HG03196 (cell line): ENCODE measurements around the gene KRT6C.

Source experiments
- ATAC-seq: cut with Tn5 transposase; IDR thresholded peaks from one replicate; pipeline ENCODE4 v1.9.1; 2021; ENCODE audit not compliant: unreplicated experiment

The KRT6C gene

DNA sequence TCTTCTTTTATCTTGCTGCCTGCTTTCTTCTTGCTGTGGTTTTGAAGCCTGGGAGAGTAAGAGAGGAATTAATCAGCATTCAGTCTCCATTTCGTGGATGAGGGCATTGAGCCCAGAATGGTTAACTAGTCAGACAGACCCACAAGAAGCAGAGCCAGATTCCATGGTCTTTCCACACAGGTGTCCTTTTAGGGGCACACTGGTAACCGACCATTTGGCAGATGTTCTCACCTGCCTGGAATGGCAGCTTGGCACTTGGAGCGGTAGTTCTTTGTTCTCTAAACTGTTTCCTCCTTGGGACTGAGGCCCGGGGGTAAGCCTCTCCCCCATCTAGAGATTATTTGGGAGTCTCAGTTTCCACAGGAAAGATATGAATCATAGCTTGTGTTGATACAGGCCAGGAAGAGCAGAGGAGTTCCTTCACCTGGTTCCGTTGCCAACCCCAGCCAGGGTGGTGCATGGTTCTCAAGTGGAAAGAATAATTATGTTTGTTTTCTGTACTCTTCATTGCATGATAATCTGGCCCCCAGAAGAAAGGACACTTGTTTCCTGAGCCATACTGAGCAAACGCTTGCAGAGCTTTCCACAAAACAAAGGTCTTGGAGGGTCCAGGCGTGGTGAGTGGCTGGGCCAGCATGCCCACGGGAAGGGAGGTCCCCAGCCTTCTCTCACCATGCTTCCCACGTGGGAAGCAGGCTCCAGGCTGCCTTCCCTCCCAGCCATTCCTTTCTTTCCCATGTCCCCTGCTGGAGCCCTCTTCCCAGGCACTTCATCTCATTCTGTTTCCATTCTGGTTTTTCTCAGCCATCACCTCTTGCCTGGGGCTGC, 37.4 kb downstream of the KRT6C start:
- no peak for ATAC-seq

DNA sequence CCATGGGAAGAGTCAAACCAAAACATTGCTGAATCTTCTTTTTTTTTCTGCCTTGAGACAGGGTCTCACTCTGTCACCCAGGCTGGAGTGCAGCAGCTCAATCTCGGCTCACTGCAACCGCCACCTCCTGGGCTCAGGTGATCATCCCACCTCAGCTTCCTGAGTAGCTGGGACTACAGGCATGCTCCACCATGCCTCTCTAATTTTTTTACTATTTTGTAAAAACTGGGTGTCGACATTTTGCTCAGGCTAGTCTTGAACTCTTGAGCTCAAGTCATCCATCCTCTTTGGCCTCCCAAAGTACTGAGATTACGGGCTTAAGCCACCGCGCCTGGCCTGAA, 38.0 kb downstream of the KRT6C start:
- no peak for ATAC-seq

DNA sequence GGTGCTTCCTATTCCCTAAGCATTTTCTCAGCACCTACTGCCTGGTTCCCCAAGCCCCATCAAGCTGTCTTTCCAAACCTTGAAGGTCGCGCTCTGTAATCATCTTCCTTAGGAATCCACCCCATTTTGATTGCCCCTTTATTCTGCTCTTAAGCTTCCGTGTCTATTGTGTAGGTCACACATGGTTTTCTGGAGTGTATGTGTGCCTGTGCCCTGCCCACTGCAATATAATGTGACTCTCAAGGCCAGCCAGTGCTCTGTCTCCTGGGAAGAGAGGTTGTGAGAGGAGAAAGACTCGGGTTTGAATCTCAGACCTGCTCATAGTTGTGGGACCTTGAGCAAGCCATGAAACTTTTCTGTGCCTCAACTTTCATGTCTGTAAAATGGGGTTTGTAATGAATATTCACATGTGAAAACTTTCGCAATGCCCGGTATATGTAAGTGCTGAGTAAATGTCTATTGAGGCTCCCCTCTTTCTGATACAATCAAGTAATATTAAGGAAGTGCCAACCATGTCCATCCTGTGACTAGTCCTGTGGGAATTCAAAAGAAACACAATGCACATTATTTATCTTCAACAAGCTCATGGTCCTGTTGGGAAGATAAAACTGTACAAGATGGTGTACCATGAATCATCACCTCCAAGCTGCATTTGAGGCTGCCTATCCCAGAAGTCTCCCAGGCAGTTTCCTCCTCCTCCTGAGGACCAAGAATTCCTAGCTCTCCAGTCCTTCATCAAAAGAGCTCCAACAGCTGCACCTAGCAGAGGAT, 38.7 kb downstream of the KRT6C start:
- ATAC-seq: no peak

DNA sequence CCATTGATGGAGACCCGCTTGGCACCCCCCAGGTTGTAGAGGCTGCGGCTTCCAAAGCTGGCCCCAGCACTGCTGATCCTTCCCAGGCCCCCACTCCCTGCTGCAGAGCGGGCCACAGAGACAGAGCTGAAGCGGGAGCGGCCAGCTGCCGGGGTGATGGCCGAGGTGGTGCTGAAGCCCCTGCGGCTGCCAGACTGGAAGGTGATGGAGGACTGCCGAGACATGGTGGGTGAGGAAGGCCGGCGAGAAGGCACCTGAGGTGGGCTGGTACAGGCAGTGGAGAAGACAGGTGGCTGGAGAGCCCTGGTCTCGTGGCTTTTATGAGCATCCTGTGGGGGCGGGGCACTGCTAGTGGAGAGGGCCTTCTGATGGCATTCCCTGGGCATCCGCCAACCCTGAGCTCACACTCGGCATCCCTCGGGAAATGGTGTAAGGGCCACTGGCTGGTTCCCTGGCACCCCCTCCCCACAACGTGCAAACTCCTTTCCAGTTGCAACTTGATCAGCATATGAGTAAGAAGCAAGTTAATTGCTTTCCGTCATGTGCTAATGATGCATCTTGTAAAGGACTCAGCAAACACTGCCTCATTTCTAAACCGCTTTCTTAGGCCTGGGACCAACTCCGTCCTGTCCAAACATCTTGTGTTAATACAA, 39.4 kb downstream of the KRT6C start, which contains the start of gene KRT75:
KRT75 (minus strand) TSS at position 291 of the 653 bp plus-strand sequence; CDS start at position 224, 67 bp downstream.
- ATAC-seq: no peak

DNA sequence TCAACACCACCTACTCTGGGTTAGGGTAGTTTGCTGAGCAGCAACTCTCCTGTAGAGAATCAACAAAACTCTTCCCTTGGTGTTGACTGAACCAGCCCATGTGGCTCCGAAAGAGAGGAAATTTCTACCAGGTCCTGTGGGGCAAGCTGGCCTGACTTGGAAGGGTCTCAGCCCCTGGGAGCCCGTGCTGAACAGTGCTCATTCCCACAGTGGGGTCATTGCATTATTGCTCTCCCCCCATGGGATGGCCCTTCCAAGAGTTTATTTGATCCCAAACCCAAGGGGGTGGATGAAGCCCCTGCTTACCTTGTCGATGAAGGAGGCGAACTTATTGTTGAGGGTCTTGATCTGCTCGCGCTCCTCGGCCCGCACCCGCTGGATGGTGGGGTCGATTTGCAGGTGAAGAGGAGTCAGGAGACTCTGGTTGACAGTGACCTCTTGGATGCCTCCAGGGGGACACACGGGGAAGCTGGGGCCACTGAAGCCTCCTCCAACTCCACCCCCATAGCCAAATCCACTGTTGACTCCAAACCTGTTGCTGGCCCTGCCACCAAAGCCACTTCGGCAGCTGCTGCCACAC, 40.0 kb downstream of the KRT6C start:
- no peak for ATAC-seq

DNA sequence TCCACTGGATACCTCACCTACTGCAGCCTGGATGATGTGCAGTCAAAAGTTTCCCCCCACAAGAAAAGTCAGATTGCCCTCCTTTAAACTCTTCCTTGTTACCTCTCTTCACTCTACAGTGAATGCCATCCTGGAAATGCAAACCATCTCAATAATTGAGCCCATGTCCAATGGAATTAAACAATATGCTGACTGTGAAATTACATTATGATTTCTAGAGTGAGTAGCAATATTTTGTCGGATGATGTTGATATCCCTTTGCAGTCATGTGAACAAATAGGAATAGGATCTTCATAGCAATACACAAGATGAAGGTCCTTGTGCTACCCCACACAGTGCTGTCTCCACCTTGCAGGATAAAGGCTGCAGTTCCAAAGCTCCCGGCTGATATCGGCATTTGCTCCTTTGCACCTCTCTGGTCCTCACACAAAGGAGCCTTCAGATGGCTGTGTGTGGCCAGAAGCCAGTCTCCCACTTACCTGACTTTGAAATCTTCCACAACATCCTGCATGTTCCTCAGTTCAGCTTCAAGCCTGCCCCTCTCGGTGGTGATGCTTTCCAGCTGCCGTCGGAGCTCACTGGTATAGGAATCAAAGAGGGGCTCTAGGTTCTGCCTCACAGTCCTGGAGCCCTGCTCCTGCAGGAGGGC, 40.9 kb downstream of the KRT6C start:
- ATAC-seq: no peak

DNA sequence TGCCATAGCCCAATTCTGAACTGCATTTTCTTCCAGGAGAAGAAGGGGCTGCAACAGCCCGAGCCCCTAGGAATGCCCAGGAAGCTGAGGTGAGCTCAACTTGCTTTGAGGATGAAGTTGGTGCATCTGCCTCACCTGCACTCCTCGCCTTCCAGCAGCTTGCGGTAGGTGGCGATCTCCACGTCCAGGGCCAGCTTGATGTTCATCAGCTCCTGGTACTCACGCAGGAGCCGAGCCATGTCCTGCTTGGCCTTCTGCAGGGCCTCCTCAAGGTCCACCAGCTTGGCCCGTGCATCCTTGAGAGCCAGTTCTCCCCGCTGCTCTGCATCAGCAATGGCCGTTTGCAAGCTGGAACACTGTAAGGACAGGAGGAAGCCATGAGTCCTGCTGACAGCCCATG, 45.5 kb downstream of the KRT6C start:
- ATAC-seq: no peak

DNA sequence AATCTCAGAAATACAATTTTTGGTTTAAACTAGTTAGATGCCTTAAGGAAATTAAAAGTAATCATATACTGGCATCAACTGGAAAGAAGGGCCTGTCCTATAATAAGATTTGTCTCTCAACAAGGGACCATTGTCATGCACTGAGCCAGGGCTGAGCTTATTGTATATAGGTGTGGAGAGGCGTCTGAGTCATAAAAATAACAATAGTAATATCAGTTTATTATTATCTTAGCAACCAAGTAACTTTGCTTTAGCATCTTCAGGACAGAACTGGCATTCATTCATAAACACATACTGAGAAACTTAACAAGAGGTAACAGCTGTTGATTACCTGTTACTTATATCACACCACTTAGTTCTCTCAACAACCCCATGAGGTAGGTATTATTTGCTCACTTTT, 46.5 kb downstream of the KRT6C start:
- ATAC-seq: no peak

DNA sequence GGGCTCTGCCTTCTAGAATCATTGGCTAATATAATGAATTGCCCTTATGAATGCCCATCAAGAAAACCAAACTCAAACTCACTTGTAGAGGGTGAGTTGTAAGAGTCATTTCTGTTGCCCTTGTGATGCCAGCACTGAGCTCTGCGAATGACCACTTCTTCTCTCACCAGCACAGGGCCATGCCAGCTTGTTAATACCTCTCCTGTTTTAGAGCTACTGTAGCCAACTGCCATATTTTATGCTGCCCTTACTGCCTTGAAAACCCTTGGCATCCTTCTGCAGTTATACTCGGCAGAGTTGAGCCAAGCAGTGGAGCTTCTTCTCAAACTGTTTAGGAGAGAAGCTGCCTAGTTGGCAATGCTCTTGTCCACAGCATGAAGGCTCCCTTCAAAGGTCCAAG, 47.6 kb downstream of the KRT6C start:
- no peak for ATAC-seq

DNA sequence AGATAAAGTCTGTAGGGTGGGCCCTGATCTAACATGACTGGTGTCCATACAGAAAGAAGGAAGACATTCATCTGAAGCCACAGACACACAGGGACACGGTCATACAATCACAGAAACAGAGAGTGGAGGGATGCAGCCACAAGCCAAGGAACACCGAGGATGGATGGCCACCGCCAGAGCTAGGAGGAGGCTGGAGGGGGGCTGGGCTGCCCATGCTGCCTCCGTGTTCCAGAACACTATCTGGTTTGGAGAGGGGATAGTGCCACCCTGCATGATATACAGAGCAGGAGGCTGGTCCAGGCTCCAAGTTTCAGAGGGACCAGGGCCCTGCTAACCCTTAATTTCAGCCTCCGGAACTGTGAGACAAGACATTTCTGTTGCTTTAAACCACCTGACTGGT, 48.1 kb downstream of the KRT6C start:
- no peak for ATAC-seq

DNA sequence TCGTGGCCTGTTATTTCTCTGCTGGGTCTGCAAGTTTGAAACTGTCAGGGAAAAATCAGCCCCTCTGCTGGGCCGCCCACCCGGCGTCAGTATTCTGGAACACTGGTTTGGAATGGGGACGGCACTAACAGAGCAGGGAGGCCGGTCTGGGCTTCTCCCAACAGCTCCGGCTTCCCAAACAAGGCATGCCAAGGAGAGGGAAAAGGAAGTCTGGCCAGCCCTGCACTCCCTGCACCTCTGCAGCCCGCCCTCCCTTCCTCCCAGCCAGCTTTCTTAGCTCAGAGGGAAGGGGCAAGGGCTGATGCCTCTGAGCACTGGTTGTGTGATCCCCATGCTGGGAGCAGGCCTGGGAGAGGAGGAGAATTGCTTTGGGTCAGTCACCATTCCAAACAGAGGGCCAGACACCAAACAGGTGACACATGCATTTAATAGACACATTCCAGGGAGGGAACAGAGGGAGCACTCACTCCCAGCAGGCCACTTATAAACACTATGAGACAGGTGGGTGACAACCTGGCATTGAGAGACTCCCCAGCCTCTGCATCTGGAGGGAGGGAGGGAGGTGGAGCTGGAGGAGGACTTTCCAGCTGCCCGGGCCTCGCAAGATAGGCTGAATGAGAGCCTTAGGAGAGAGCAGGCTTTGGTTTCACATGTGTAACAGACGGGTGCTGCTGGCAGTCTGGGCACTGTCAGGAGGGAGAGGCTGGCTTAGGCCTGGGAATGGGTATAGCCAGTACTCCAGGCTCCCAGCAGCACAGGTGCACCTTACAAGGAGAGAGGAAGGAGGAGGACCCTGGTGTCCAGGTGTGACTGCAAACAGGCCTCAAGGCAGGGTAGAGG, 49.7 kb downstream of the KRT6C start:
- no peak for ATAC-seq

DNA sequence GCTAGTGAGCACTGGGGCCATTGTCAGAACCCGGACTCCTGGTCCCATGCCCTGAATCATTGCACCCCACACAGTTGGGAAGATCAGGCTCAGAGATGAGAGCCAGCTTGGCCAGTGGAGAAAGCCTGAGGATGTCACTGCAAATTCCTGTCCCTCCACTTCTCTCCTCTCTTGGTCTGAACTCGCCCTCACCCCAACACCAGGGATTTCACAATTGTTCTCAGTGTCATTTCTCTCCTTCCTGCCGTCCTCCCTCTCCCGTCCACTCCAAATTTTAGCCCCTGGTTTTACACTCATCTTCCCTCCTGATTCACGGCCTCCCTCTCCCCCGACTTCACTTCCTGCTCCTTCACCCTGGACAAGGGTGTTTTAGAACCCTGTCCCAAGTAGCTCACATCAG, 50.6 kb downstream of the KRT6C start:
- no peak for ATAC-seq

DNA sequence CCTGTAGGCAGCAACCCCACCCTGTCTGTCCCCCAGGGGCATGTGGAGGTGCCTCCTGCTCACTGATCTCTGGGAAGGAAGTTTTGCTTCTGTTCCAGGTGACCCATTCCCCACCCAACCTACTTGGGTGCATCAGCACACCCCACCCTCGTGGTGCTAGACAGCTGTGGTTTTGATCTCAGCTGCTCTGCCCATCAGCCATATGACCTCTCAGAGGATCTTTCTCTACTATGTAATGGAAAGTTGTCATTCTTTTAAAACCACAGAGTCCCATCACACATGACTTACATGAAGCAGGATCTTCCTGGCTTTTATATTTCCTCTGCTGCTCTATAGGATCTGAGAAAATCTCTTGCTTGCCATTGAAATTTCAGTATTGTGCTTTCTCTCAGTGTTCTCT, 53.9 kb downstream of the KRT6C start:
- ATAC-seq: no peak

DNA sequence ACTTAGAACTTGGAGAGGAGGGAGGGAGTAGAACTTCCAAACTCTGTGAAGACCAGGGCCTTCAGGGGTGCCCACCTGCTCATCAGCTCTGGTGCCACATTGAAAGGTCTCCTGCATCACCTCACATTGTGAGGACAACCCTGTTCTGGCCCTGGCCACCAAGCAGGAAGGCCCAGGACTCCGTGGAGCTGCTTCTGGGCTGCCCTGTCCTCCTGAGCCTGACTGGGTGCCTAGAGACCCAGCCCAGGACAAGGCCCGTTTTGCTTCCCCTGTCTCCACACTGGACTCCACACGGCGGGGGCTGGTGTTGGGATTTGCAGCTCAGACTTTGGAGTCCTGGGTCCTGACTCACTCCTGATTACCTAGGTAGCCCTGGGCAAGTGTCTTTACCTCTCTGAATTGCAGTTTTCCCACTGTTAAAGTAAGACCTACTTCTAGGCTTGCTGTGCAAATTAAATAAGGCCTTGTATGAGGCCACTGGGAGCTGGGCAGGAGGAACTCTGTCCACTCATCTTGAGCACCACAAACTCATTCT, 55.0 kb downstream of the KRT6C start:
- no peak for ATAC-seq
